IPS DF 6.9 (cell line): ENCODE results near the gene GTSE1.
"Not testable (repeated sequence)": the region's sequence is repeated elsewhere in the genome, so short reads cannot be mapped to it uniquely, and the experiment has no call there.

Experiments used
- DNase-seq: peaks from one replicate; pipeline ENCODE4 v3.0.0-alpha.2; 2013; ENCODE audit warnings: low read depth, low spot score
- H3K27ac ChIP-seq: one replicate; pipeline ENCODE4 v1.5.1; 2013; ENCODE audit warnings: low read length, control low read depth
- H3K27me3 ChIP-seq: 2 replicates; pipeline ENCODE4 v1.6.1; 2013; ENCODE audit warnings: mild to moderate bottlenecking, low read length; ENCODE audit not compliant: control insufficient read depth, insufficient read depth
- H3K36me3 ChIP-seq: 2 replicates; pipeline ENCODE4 v1.6.1; 2013; ENCODE audit warnings: low read length; ENCODE audit not compliant: control insufficient read depth, insufficient read depth
- H3K4me1 ChIP-seq: 2 replicates; pipeline ENCODE4 v1.6.1; 2013; ENCODE audit warnings: low read length; ENCODE audit not compliant: control insufficient read depth, insufficient read depth
- H3K4me3 ChIP-seq: 2 replicates; pipeline ENCODE4 v1.5.1; 2013; ENCODE audit warnings: mild to moderate bottlenecking, low read length
- H3K9me3 ChIP-seq: 2 replicates; pipeline ENCODE4 v1.6.1; 2013; ENCODE audit warnings: low read length, inconsistent platforms; ENCODE audit not compliant: control insufficient read depth, insufficient read depth
- WGBS: extraction: QIAGEN DNeasy Blood & Tissue Kit; methylation state at CpG from one replicate; pipeline ENCODE4 v1.1.7; 2013; ENCODE audit warnings: mixed read lengths, missing lambda C conversion rate; ENCODE audit not compliant: insufficient read length, insufficient coverage; 5-methylcytosine and 5-hydroxymethylcytosine counted together

GTSE1 gene

GRCh38 chr22:46312848-46313247 lies 16.2 kb downstream of the GTSE1 start:
- WGBS, result no CpG with 5 or more reads among the region's 2 CpGs
- H3K4me3 ChIP-seq, DNase-seq, H3K27me3 ChIP-seq, H3K4me1 ChIP-seq, H3K27ac ChIP-seq, H3K9me3 ChIP-seq: not testable (repeated sequence)
- peaks cover 20% of the 10 kb centered on the region for H3K36me3 ChIP-seq

- Histone ChIP-seq H3K27ac (no peak overlapping the region), H3K36me3 (peaks cover 24% of the 10 kb centered on the region), H3K27me3 (no peaks in the 10 kb centered on the region), H3K9me3 (no peaks in the 10 kb centered on the region), H3K4me1 (no peaks in the 10 kb centered on the region), H3K4me3 (no peak overlapping the region)
- no CpG with 5 or more reads among the region's 12 CpGs for WGBS
- DNase-seq, result no peak
Measured at GRCh38 chr22:46315976-46316375, 19.3 kb downstream of the GTSE1 start.

- Histone ChIP-seq H3K9me3 (no peaks in the 10 kb centered on the region), H3K27me3 (no peaks in the 10 kb centered on the region), H3K4me3 (no peak overlapping the region), H3K27ac (no peak overlapping the region), H3K36me3 (peaks cover 24% of the 10 kb centered on the region), H3K4me1 (no peaks in the 10 kb centered on the region)
- no CpG with 5 or more reads among the region's 20 CpGs for WGBS
- no peak for DNase-seq
Measured at GRCh38 chr22:46317646-46318045, 21.0 kb downstream of the GTSE1 start.

GRCh38 chr22:46318576-46318975 lies 21.9 kb downstream of the GTSE1 start:
- no CpG with 5 or more reads among the region's 15 CpGs for WGBS
- Histone ChIP-seq H3K9me3 (no peaks in the 10 kb centered on the region), H3K27me3 (no peaks in the 10 kb centered on the region), H3K27ac (no peak overlapping the region), H3K36me3 (peaks cover 29% of the 10 kb centered on the region), H3K4me3 (no peak overlapping the region), H3K4me1 (no peaks in the 10 kb centered on the region)
- DNase-seq, result no peak

- DNase-seq, result no peak
- WGBS, result no CpG with 5 or more reads among the region's 10 CpGs
- Histone ChIP-seq H3K36me3 (peaks cover 30% of the 10 kb centered on the region), H3K4me1 (no peaks in the 10 kb centered on the region), H3K27me3 (no peaks in the 10 kb centered on the region), H3K4me3 (no peak overlapping the region), H3K9me3 (no peaks in the 10 kb centered on the region), H3K27ac (no peak overlapping the region)
Measured at GRCh38 chr22:46319319-46319718, 22.6 kb downstream of the GTSE1 start.

GRCh38 chr22:46320166-46320710 lies 23.6 kb downstream of the GTSE1 start:
- no peak for DNase-seq
- no peak overlapping the region for H3K27ac ChIP-seq
- no peaks in the 10 kb centered on the region for H3K4me1 ChIP-seq
- no peak overlapping the region for H3K4me3 ChIP-seq
- whole genome bisulfite sequencing, result no CpG with 5 or more reads among the region's 14 CpGs
- no peaks in the 10 kb centered on the region for H3K27me3 ChIP-seq
- H3K36me3 ChIP-seq, result peaks cover 30% of the 10 kb centered on the region
- no peaks in the 10 kb centered on the region for H3K9me3 ChIP-seq

- no peaks in the 10 kb centered on the region for H3K4me1 ChIP-seq
- no peak overlapping the region for H3K27ac ChIP-seq
- no CpG with 5 or more reads among the region's 20 CpGs for WGBS
- H3K4me3 ChIP-seq, result no peak overlapping the region
- no peaks in the 10 kb centered on the region for H3K9me3 ChIP-seq
- peaks cover 35% of the 10 kb centered on the region for H3K36me3 ChIP-seq
- DNase-seq, result no peak
- no peaks in the 10 kb centered on the region for H3K27me3 ChIP-seq
Measured at GRCh38 chr22:46320716-46321386, 24.2 kb downstream of the GTSE1 start.

- Histone ChIP-seq H3K27ac (no peak overlapping the region), H3K27me3 (no peaks in the 10 kb centered on the region), H3K36me3 (peaks cover 32% of the 10 kb centered on the region), H3K9me3 (no peaks in the 10 kb centered on the region), H3K4me3 (no peak overlapping the region), H3K4me1 (no peaks in the 10 kb centered on the region)
- no CpG with 5 or more reads among the region's 15 CpGs for WGBS
- no peak for DNase-seq
Measured at GRCh38 chr22:46322711-46323110, 26.0 kb downstream of the GTSE1 start.

- H3K4me3 ChIP-seq, result no peak overlapping the region
- no CpG with 5 or more reads among the region's 19 CpGs for WGBS
- H3K4me1 ChIP-seq, result no peaks in the 10 kb centered on the region
- H3K27ac ChIP-seq, result no peak overlapping the region
- H3K36me3 ChIP-seq, result peaks cover 27% of the 10 kb centered on the region
- DNase-seq, result no peak
- H3K27me3 ChIP-seq, result no peaks in the 10 kb centered on the region
- H3K9me3 ChIP-seq, result no peaks in the 10 kb centered on the region
Measured at GRCh38 chr22:46323162-46323561, 26.5 kb downstream of the GTSE1 start.

- Histone ChIP-seq H3K36me3 (peaks cover 25% of the 10 kb centered on the region), H3K9me3 (no peaks in the 10 kb centered on the region), H3K27me3 (no peaks in the 10 kb centered on the region), H3K4me3 (no peak overlapping the region), H3K27ac (no peak overlapping the region), H3K4me1 (no peaks in the 10 kb centered on the region)
- whole genome bisulfite sequencing, result no CpG with 5 or more reads among the region's 23 CpGs
- no peak for DNase-seq
Measured at GRCh38 chr22:46326066-46326680, 29.5 kb downstream of the GTSE1 start.
